Fibroblast of peridontal ligament (primary cell): ENCODE data around the gene LHFPL3.
"Not testable (repeated sequence)": the region's sequence is repeated elsewhere in the genome, so short reads cannot be mapped to it uniquely, and the experiment has no call there.

ENCODE experiments used
- DNase-seq: peaks from one replicate; pipeline ENCODE4 v3.0.0-alpha.2; 2010; ENCODE audit errors: extremely low read depth

Gene LHFPL3

DNA sequence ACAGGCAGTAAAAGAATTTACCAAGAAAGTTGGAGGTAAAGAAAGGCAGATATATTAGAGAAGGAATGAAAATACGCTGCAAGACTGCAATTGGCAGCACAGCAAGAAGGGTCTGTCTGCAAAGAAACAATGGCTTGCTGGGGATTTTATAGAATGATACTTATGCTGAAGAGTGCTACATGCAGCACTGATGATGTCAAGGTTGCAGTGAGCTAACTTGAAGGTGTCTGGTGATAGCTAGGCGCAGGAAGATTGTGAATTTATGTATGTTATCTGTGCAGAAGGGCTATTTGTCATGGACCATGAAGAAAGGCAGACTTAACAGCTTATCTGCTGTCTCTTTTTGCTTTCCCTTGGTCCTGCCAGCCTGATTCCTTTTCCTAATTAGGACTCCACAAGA is 366.3 kb downstream of the LHFPL3 start:
- DNase-seq, result no peak

DNA sequence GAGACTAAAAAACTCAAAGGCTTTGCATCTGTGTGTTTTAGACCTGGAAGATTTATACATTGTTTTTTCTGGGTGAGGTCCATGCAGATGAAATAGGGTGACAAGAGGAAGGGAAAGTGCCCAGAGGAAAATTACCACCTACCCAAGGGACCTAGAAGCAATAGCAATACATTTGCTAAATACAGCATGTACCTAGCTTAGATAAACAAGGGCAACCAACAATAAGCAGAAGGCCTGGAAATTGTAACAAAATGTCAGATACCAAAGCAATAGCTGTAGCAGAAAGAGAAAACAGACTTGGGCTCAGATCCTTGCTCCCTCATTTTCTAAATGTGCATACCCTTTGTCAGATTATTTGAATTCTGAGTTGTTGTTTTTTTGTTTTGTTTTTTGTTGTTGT is 367.2 kb downstream of the LHFPL3 start:
- DNase-seq, result no peak

DNA sequence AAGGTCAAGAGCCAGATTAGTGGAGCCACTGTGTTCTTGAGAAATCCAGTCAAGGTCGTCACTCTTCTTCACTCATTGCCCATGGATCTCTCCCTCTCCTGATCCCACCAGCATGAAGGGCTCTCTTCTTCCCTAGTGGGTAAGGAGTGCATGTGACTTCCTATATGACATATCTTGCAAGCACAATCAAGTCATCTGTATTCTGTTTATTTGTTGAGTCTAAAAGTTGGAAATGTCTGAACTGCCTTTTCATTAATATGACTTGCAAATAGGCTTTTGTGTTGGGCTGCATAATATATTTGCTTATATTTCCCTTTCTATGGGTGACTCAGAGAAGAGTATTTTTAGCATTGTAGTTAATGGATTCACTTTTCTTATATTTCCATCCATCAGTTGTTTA is 371.9 kb downstream of the LHFPL3 start:
- DNase-seq, result no peak

DNA sequence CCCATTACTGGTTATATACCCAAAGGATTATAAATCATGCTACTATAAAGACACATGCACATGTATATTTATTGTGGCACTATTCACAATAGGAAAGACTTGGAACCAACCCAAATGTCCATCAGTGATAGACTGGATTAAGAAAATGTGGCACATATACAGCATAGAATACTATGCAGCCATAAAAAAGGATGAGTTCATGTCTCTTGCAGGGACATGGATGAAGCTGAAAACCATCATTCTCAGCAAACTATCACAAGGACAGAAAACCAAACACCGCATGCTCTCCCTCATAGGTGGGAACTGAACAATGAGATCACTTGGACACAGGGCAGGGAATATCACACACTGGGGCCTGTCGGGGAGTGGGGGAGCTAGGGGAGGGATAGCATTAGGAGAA is 392.6 kb downstream of the LHFPL3 start:
- not testable (repeated sequence) for DNase-seq

DNA sequence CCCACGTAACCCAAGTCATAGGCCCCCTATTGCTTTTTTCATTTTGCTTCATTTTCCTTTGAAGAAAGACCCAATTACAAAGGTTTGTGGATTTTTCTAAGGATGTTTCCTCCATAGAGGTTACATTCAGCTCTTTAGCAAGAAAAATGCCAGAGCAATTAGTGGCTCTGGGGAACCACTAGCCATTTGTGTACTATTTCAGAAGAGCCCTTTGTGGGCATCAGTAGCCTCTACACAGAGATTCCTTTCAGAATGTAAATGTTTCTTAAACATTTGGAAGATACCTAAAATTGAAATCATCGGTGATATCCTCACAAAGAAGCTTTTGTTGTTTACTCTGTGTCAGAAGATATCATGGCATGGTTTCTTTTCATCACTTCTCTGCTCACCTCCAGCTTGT is 394.6 kb downstream of the LHFPL3 start:
- no peak for DNase-seq

DNA sequence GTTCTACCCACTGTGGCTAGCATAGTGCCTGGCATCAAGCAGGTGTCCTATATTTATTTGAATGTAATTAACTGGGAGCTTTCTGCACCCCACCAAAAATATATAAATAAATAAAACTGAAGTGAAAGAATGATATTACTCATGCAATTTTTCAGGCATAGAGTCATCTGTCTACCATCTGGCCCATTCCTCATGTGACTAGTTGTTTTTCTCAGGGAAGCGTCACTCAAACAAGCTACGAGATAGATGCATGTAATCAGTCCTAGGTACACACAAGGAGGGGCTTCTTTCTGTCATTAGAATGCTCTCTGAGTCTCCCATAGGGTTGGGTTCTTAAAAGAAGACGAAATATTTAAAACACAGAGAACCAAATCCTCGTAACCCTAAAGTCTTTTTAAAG is 430.1 kb downstream of the LHFPL3 start:
- no peak for DNase-seq

DNA sequence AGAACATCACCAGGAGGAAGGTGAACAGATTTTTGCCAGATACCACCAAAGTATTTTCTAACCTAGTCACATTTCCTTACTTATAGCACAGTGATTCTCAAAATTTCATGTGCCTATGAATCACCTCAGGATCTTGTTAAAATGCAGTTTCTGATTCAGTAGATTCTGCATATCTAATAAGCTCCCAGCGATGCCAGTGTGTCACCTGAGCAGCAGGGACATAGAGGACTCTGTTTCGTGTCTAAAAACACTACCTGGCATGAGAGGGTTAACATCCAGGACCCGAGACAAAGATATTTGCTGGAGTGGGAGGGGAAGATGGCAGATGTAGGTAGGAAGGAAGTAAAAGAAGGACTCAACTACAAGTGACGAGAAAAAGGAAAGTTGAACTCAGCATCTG is 433.5 kb downstream of the LHFPL3 start:
- no peak for DNase-seq

DNA sequence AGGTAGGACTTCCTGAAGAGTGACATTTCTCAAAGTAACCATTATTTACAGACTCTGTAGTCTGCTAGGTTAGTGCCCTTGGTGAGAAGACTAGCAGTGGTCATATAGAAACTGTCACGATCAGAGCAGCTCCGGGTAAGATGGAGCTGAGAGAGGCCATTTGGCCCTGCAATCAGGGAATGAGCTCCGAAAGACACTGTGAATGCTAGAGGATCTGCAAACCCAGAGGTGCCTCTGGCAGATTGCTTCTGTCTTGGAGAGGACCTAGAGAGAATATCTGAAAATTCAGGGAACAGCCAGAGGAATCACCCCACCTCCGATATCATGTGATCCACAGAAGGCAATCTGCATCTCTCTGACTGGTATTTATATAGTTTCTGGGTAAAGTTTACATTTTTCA is 438.7 kb downstream of the LHFPL3 start:
- DNase-seq, result no peak

DNA sequence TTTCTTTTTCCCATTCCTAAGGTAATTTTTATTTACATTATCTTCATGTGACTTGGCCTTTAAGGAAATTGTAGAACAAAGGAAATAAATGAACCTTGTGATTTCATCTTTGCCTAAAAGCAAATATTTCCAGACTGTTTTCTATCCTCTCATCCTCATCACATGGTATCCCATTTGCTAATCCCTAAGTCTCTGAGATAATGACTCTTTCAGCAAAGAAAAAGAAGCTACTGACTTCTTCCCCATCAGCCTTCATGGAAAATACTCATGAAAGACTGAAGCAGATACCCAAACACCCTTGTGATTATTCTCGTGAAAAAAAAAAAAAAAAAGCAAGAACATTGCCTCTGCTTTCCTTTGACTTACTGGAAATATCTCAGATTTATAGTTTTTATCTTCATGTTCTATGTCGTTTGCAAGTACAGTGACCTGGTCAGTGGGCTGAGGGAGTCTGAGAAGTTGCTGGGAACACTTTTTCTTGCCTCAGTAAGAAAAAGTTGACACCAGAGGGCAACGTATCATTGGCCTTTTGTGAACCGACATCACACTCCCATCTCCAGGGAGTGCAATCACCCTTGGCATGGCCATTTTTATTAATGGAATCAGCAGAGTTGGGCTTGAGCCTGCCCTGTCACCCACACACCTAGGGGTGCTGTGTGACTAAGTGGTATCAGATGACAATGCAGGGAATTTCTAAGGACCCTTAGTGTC is 439.6 kb downstream of the LHFPL3 start:
- no peak for DNase-seq

DNA sequence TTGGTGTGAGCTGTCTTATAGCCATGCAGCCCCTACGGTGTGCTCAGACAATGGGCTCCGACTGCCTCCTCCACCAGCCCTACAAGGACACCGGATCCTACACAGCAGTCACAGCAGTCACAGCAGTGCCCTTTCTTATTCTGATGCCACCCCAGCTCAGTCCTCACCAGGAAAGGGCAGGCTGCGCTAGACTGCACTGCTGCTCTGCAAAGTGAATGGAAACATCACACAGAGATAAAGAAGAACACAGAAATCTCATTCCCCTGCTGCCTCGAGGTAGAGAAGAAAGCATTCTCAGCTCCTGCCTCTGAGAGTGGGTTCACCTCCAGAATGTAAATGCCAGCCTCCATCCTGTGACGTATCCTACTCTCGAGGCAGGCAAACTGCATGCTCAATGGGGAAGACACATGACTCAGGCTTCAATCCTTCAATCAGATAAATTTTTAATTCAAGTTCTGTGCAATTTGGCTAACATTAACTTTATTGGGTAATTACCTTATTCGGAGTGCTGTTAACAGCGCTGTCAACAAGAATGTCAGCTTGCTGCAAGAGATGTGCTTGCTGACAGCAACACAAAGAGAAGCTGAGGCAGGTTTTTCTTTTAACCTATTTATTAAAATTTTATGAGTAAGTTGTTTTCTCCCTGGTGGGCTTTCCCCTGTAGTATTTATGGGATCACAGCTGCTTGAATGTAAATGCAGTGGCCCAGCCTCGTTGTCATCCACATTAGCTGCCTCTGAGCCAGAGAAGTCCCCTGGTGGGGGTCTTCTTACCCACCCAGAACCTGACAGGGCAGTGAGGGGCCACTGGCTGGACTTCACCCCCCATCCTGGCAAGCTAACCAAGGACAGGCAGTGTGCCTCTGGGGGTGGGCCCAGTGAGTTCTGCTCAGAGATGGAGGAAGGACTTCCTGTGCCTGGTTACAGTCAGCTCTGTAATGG is 444.3 kb downstream of the LHFPL3 start:
- DNase-seq, result no peak

DNA sequence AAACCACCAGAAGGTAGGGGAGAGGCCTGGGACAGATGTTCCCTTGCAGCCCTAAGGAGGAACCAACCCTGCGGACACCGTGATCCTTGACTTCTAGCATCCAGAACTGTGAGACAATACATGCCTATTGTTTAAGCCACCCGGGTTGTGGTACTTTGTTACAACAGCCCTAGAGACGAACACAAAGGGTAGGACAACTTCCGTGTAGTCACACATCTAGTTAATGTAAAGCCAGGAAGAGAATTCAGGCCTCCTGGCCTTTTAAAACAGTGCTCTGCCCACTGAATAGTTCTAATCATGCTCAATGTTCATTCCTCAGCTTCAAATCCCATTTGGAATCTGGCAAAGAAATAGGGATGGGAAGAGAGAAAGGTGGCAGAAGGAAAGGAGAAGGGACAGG is 445.4 kb downstream of the LHFPL3 start:
- DNase-seq, result no peak

DNA sequence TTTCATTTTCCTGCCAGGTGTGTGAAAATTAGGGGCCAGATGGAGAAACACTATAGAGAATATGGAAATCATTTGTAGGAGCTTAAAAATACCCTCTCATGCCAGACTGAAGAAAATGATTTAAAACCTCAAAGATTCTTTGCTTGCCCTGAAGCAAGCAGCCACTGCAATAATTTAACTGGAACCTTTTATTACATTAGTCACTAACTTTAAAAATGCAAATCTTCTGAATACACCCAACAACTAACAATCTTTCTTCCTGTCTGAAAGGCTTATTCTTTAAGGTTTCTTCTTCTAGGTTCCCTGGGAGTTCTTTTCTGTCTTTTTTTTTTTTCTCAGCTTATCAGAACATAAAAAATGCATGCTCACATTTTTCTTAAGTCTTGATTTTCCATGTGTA is 447.1 kb downstream of the LHFPL3 start:
- DNase-seq, result no peak

DNA sequence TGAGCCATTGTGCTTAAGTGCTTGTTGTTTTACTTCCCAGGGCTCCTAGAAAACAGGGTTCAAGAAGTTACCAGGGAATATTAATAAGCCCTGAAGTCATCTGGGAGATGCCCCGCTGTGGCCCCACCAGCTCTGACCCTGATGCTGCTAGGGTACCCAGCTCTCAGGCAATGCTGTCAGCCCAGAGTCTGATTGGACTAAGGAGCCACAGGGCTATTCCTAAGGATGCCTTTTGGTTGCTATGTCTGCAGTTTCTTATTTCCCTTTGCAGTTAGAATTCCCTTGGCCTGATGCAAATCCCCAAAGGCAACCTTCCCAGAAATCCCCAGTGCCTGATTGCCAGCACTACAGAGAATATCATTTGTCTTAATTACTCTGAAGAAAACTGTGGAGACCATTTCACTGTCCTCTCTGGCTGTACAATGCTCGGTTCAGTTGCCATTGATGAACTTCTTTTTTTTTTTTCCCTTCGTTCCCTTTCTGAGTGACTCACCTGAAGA is 448.9 kb downstream of the LHFPL3 start:
- no peak for DNase-seq

DNA sequence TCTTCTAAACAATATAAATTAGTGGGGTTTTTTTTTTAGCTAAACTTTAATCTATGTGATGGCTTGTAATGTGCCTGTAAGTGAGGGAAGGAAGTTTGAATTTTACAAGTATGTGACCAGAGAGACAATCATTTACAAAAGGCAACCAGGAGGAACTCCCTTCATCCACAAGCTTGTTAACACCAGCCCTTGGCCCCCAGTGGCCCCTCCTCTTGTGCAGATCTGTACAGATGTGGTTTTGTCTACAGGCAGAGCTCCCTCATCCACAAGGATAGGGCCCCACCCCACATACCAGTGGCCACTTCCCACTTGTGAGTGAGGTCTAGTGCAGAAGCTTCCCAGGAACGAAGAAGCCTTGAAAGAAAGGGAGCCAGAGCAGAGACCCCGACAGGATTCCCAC is 451.5 kb downstream of the LHFPL3 start:
- no peak for DNase-seq

DNA sequence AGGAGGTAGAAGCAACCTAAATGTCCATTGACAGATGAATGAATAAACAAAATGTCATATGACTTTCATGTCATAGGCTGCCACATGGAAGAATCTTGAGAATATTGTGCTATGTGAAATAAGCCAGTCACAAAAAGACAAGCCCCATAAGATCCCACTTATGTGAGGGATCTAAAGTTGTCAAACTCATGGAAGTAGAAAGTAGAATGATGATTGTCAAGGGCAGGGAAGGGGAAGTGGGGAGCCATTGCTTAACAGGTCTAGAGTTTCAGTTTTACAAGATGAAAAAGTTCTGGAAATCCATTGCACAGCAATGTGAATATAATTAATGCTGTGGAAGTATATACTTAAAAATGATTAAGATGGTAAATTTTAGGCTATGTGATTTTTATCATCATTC is 456.3 kb downstream of the LHFPL3 start:
- DNase-seq, result no peak

DNA sequence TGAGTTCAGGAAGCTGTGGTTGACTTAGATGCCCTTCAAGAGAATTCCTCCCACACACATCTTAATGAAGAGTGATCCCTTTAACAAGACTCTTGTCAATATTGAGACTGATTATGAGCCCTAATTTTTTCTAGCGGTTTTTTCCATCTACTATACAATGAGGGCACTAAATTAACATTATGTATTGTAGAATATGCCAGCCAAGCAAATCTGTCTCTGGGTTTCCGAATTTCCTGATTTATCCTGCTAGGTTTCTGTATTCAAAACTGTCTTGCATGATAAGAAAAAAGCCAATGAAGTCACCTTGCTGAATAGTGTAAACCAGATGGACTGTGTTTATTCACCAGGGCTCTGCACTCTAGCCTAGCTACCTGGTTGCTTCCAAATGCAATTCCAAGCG is 461.4 kb downstream of the LHFPL3 start:
- DNase-seq, result no peak

DNA sequence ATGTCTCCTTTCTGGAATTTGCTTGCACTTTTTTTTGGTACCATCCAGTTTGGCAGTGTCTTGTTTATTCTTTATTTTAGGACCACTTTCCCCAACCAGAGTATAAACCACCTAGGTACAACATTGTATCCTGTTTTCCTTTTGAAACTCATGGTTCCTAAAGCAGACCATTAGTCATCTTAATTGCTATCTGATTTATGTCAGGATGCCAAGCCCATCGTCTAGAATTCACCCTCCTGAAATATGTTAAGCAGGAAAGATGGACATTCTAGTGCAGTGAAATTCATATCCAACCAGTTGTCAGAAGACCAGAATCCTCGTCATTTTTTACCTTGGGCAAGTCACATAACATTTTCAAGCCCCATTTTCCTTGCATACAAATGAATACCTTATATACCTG is 462.0 kb downstream of the LHFPL3 start:
- no peak for DNase-seq

DNA sequence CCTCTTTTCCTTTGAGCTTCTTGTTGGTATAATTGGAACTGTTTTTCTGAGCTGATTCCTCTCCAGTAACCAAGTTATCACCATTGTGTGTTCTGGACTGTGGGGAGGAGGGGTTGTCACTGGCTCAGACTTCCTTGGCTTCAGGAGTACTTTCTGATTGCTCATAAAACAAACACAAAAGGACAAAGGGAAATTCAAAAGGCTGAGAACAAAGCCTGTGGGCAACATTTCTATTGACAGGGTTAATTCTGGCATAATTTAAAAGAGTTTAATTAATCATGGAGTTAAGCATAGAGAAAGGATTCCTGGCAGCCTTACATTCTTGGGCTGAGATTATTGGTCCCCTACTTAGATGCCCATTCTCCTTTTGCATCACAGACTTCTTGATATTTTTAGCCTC is 462.7 kb downstream of the LHFPL3 start:
- no peak for DNase-seq

DNA sequence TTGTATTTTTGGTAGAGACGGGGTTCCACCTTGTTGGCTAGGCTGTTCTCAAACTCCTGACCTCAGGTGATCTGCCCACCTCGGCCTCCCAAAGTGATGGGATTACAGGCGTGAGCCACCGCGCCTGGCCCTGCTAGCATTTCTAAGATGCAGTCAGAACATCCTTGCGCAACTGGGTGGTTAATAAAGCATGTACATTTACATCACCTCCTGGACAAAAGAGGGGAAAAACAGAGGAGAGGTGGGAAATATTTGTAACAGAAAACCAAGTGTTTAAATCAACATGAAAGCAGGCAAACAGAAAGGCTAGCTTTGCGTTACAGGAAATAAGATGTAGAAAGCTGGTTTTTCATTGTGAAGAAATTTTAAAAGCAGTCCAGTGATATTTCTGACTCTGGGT is 464.7 kb downstream of the LHFPL3 start:
- DNase-seq, result no peak

DNA sequence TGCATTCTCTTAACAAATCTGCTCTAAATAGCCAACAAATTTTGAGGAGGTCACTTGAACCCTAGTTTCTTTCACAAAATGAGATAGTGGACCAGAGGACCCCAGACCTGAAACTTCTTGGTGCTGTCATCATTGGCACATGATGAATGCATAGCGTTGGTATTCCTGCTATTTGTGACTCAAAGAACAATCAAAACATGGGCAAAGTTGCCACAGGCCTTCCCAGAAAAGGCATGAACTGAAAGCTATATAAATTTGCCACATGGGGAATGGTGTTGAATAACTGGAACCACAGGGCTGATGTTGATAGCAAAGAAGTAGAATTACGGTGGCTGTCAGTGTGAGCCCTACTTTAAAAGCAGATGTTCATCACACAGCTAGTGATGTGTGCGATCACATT is 465.8 kb downstream of the LHFPL3 start:
- no peak for DNase-seq

DNA sequence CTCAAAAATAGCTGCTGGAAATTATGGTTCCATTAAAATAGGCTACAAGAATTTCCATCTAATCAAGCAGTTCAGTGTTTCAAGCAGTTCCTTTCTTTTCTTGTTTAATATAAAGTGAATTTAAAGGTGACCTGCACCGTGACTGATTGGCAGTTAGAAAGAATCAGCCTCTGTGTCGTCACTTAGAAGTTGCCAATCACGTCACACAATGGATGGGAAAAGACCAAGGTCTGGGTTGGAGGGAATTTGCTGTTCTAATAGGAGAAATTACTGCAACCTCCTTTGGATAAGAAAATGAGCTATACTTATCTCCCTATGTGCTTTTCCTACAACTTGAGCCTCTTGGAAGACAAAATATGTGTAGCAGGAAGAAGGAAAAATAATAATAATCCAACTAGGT is 466.2 kb downstream of the LHFPL3 start:
- DNase-seq, result no peak

DNA sequence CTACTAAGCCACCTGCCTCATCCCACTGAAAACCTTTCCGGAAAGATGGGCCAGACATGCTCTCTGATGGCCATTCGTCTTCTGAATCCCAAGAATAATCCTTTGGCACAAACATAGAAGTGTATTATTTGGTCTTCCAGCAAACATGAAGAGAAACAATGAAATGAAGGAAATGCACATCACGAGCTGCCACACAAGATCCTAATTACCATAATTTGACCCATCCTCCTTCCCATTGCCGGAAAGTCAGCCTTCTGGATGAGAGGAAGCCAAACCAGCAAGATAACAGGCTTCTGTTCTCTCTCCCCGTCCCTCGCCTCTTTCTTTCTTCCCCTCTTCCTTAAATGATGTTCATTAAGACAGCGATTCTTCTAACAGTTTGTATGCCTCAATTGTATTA is 466.7 kb downstream of the LHFPL3 start:
- no peak for DNase-seq
